HCT116 (cell line): Measurements from ENCODE around the gene HELLS. TPM values are rescaled to one million over a fixed set of nuclear protein-coding genes. Genes with fewer than 3 reads are reported as not detected.

Experiments
- ATAC-seq: fragments of 200-7000 bp; cut with Tn5 transposase; 2 replicates; pipeline ENCODE4 v1.9.1; 2020; ENCODE audit warnings: mild to moderate bottlenecking, moderate library complexity
- BruUV-seq: library from RNA; stranded (reverse); fragments of 400-500 nt; replicated peaks from 2 replicates; lab custom pipeline; 2021; lab: Mats Ljungman, UMichigan
- CTCF ChIA-PET: fragments of 300-600 bp; sonication (Branson Sonifier 250); formaldehyde crosslinking; loops from one replicate; lab custom pipeline; 2021; ENCODE audit warnings: antibody characterized with exemption; lab: Charles Lee
- POLR2A ChIA-PET: fragments of 300-600, 350-600 bp; sonication (Branson Sonifier 250); formaldehyde crosslinking; loops from one replicate; lab custom pipeline; 2021; ENCODE audit warnings: antibody characterized with exemption; lab: Charles Lee
- RAD21 ChIA-PET, 2 experiments: fragments of 300-600 bp; sonication (Branson Sonifier 250); formaldehyde crosslinking; loops; one replicate each; lab custom pipeline; 2023; ENCODE audit warnings: low total read pairs in 2 of 2; ENCODE audit not compliant: uncharacterized antibody in 2 of 2, unreplicated experiment in 2 of 2, low non-redundant PET in 1 of 2; lab: Charles Lee
- DNase-seq: peaks from one replicate; pipeline ENCODE4 v3.0.0-alpha.2; 2010; ENCODE audit warnings: low read depth, low spot score
- H2AFZ ChIP-seq: fragments of 200-600 bp; shearing (Covaris generic), sonication (generic); 2 replicates; pipeline ENCODE4 v1.6.1; 2017; ENCODE audit warnings: low read depth, mixed run types, mixed read lengths, antibody characterized with exemption, low read length; ENCODE audit not compliant: poor library complexity, severe bottlenecking
- H3K27ac ChIP-seq: 2 replicates; pipeline ENCODE4 v1.5.1; 2012; ENCODE audit warnings: low read depth, low read length
- H3K27me3 ChIP-seq: fragments of 200-600 bp; sonication (generic); 2 replicates; pipeline ENCODE4 v1.6.1; 2016; ENCODE audit warnings: mixed run types, low read length, mixed read lengths; ENCODE audit not compliant: insufficient read depth
- H3K36me3 ChIP-seq, 2 experiments: fragments of 200-500 bp in 1 of 2; fragments of 200-600 bp in 1 of 2; sonication (Bioruptor generic) in 1 of 2; sonication (generic) in 1 of 2; 2 replicates each; pipeline versions ENCODE4 v1.5.1 to v1.6.1; 2014 to 2016; ENCODE audit warnings: low read length in 2 of 2, inconsistent platforms in 1 of 2, mixed read lengths in 1 of 2, mixed run types in 1 of 2; ENCODE audit not compliant: insufficient read depth in 2 of 2, control insufficient read depth in 1 of 2
- H3K4me1 ChIP-seq, 2 experiments: fragments of 200-600 bp in 1 of 2; sonication (generic) in 1 of 2; 2 replicates each; pipeline versions ENCODE4 v1.5.1 to v1.6.1; 2012 to 2017; ENCODE audit warnings: low read length in 2 of 2, inconsistent platforms in 1 of 2, mild to moderate bottlenecking in 1 of 2, mixed read lengths in 1 of 2, mixed run types in 1 of 2, moderate library complexity in 1 of 2; ENCODE audit not compliant: insufficient read depth in 2 of 2, control insufficient read depth in 1 of 2
- H3K4me2 ChIP-seq: fragments of 200-600 bp; sonication (generic); 2 replicates; pipeline ENCODE4 v1.6.1; 2017; ENCODE audit warnings: mixed run types, low read length, mixed read lengths
- H3K4me3 ChIP-seq, 2 experiments: fragments of 200-600 bp in 1 of 2; sonication (generic) in 1 of 2; replicated peaks in 1 of 2; 2 replicates each; pipeline ENCODE4 v1.5.1; 2011 to 2016; ENCODE audit warnings: low read length in 2 of 2, control low read depth in 1 of 2, low read depth in 1 of 2, mild to moderate bottlenecking in 1 of 2, mixed read lengths in 1 of 2, mixed run types in 1 of 2
- H3K79me2 ChIP-seq: fragments of 200-600 bp; sonication (generic); 2 replicates; pipeline ENCODE4 v1.6.1; 2017; ENCODE audit warnings: mild to moderate bottlenecking, mixed run types, low read length, moderate library complexity, mixed read lengths; ENCODE audit not compliant: insufficient read depth
- H3K9ac ChIP-seq: fragments of 200-600 bp; sonication (generic); 2 replicates; pipeline ENCODE4 v1.6.1; 2016; ENCODE audit warnings: low read length, mixed read lengths
- H3K9me2 ChIP-seq: fragments of 200-600 bp; sonication (generic), shearing (Covaris generic); 2 replicates; pipeline ENCODE4 v1.6.1; 2017; ENCODE audit warnings: mixed run types, mild to moderate bottlenecking, moderate library complexity; ENCODE audit not compliant: insufficient read depth
- H3K9me3 ChIP-seq, 2 experiments: fragments of 200-500 bp in 1 of 2; fragments of 200-600 bp in 1 of 2; sonication (Bioruptor generic) in 1 of 2; sonication (generic) in 1 of 2; 2 replicates each; pipeline ENCODE4 v1.6.1; 2014 to 2017; ENCODE audit warnings: low read length in 2 of 2, mixed read lengths in 2 of 2, inconsistent platforms in 1 of 2, low read depth in 1 of 2, mild to moderate bottlenecking in 1 of 2, mixed run types in 1 of 2, moderate library complexity in 1 of 2; ENCODE audit not compliant: control insufficient read depth in 1 of 2, insufficient read depth in 1 of 2
- H4K20me1 ChIP-seq: fragments of 200-600 bp; sonication (generic), shearing (Covaris generic); 2 replicates; pipeline ENCODE4 v1.6.1; 2017; ENCODE audit warnings: mixed run types, mild to moderate bottlenecking, moderate library complexity; ENCODE audit not compliant: insufficient read depth
- EGR1 ChIP-seq: IDR thresholded peaks from 2 replicates; pipeline ENCODE4 v1.6.1; 2012; ENCODE audit warnings: low read depth
- EZH2 ChIP-seq: fragments of 200-600 bp; sonication (generic); IDR thresholded peaks from 2 replicates; pipeline ENCODE4 v1.6.1; 2017; ENCODE audit warnings: antibody characterized with exemption, mixed run types
- EZH2phosphoT487 ChIP-seq: fragments of 200-600 bp; IDR thresholded peaks from 2 replicates; pipeline ENCODE4 v1.6.1; 2018; ENCODE audit warnings: antibody characterized with exemption, borderline replicate concordance
- RAD21 ChIP-seq: IDR thresholded peaks from 2 replicates; pipeline ENCODE4 v1.6.1; 2012; ENCODE audit warnings: low read depth, mild to moderate bottlenecking
- SIN3A ChIP-seq: IDR thresholded peaks from 2 replicates; pipeline ENCODE4 v1.6.1; 2012; ENCODE audit warnings: low read depth
- TCF7L2 ChIP-seq: IDR thresholded peaks from 2 replicates; pipeline ENCODE4 v1.7.0; 2011; ENCODE audit warnings: borderline replicate concordance, inconsistent platforms; ENCODE audit not compliant: insufficient read depth, insufficient read length; ENCODE audit errors: extremely low read depth
- intact Hi-C: fragments of 100-400 bp; cut with micrococcal nuclease; formaldehyde crosslinking; loops from 2 replicates; pipeline ENCODE4 v1.10.0; 2022
- total RNA-seq: library from RNA; stranded (reverse); gene quantifications from one replicate; pipeline ENCODE4 v1.2.1, GENCODE V29; 2021; ENCODE audit not compliant: unreplicated experiment
- TF ChIP-seq, protein P1 (sequence below): IDR thresholded peaks from 2 replicates; pipeline ENCODE4 v1.6.1; 2012; ENCODE audit warnings: low read depth
- TF ChIP-seq, protein P2 (sequence below): IDR thresholded peaks from 2 replicates; pipeline ENCODE4 v1.6.1; 2012

HELLS gene
- total RNA-seq, 1 experiment from 2014 or later, result 134 TPM

DNA sequence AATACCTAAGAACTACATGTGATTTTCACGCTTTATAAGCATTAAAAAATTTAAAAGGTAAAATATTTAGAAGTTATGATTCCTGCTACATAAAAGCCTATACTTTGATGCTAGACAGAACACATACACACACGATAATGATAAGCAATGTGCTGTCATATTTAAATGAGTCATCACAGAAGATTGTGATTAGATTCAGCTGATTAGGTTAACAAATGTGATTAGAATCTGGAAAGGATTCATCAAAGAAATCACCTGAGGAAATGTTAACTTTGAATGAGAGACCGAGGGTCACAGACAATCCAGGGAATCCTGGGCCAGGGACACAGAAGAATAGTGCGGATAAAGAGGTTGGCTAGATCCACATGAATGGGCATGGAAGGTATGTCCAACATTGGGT lies 95.9 kb downstream of the HELLS start:
- POLR2A ChIA-PET, result no interaction called here
- Histone ChIP-seq H3K27ac (no peak overlapping the region), H3K79me2 (no peaks in the 10 kb centered on the region), H3K9ac (no peak overlapping the region), H4K20me1 (no peaks in the 10 kb centered on the region), H3K4me3 (no peak overlapping the region), H3K4me2 (no peak overlapping the region), H3K9me3 (no peaks in the 10 kb centered on the region; a peak in 1 of 4 replicates), H3K4me1 (no peaks in the 10 kb centered on the region), H2AFZ (no peak overlapping the region), H3K9me2 (no peaks in the 10 kb centered on the region), H3K36me3 (no peaks in the 10 kb centered on the region), H3K27me3 (no peaks in the 10 kb centered on the region)
- DNase-seq (no peak), ATAC-seq (no peak)
- TF ChIP-seq TCF7L2, result no peak
- BruUV-seq, result no TSS peak
- CTCF ChIA-PET, result no interaction called here
- intact Hi-C loops, result no loop called here
- RAD21 ChIA-PET, result no interaction called here

DNA sequence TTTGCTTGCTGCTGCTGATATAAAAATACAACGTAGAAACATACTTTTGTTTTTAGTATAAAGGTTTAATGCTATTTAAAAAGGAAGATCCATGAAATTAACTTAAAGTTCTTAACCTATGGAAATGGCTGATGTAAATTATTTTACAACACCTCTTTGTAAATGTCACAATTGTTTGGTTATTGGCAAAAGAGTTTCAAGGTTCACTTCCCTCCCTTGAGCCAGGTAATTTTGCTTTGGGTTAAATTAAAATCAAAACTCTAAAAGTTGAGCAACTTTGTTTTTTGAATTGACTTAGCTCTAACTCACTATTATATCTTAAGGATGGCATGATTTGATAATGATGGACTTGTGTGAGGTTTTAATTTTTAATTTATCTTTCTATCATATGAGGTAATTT lies 98.8 kb downstream of the HELLS start:
- Histone ChIP-seq H3K4me2 (no peak overlapping the region), H3K27me3 (no peaks in the 10 kb centered on the region), H3K9me3 (no peaks in the 10 kb centered on the region), H4K20me1 (no peaks in the 10 kb centered on the region), H2AFZ (no peak overlapping the region), H3K9ac (no peak overlapping the region), H3K4me3 (no peak overlapping the region), H3K9me2 (no peaks in the 10 kb centered on the region), H3K4me1 (no peaks in the 10 kb centered on the region), H3K36me3 (no peaks in the 10 kb centered on the region), H3K27ac (no peak overlapping the region), H3K79me2 (no peaks in the 10 kb centered on the region)
- no TSS peak for BruUV-seq
- ChIA-PET CTCF (no interaction called here), POLR2A (no interaction called here), RAD21 (no interaction called here)
- TF ChIP-seq, protein P1, sequence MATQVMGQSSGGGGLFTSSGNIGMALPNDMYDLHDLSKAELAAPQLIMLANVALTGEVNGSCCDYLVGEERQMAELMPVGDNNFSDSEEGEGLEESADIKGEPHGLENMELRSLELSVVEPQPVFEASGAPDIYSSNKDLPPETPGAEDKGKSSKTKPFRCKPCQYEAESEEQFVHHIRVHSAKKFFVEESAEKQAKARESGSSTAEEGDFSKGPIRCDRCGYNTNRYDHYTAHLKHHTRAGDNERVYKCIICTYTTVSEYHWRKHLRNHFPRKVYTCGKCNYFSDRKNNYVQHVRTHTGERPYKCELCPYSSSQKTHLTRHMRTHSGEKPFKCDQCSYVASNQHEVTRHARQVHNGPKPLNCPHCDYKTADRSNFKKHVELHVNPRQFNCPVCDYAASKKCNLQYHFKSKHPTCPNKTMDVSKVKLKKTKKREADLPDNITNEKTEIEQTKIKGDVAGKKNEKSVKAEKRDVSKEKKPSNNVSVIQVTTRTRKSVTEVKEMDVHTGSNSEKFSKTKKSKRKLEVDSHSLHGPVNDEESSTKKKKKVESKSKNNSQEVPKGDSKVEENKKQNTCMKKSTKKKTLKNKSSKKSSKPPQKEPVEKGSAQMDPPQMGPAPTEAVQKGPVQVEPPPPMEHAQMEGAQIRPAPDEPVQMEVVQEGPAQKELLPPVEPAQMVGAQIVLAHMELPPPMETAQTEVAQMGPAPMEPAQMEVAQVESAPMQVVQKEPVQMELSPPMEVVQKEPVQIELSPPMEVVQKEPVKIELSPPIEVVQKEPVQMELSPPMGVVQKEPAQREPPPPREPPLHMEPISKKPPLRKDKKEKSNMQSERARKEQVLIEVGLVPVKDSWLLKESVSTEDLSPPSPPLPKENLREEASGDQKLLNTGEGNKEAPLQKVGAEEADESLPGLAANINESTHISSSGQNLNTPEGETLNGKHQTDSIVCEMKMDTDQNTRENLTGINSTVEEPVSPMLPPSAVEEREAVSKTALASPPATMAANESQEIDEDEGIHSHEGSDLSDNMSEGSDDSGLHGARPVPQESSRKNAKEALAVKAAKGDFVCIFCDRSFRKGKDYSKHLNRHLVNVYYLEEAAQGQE, result no peak
- TF ChIP-seq EGR1, result no peak
- TF ChIP-seq, protein P2, sequence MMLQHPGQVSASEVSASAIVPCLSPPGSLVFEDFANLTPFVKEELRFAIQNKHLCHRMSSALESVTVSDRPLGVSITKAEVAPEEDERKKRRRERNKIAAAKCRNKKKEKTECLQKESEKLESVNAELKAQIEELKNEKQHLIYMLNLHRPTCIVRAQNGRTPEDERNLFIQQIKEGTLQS, result no peak
- no peak for TF ChIP-seq EZH2
- no peak for TF ChIP-seq RAD21
- TF ChIP-seq SIN3A, result no peak
- no peak for TF ChIP-seq EZH2phosphoT487
- ATAC-seq (no peak), DNase-seq (no peak)
- intact Hi-C loops, result no loop called here
